Erythroblast (primary cell): ENCODE results near the gene DLX2.

Experiments
- GATA1 ChIP-seq: IDR thresholded peaks from 2 replicates; pipeline ENCODE4 v1.6.1; 2011; ENCODE audit warnings: low read depth, mild to moderate bottlenecking, control low read depth, low read length, moderate library complexity
- POLR2A ChIP-seq: IDR thresholded peaks from 2 replicates; pipeline ENCODE4 v1.6.1; 2011; ENCODE audit warnings: mild to moderate bottlenecking, low read length

DNA sequence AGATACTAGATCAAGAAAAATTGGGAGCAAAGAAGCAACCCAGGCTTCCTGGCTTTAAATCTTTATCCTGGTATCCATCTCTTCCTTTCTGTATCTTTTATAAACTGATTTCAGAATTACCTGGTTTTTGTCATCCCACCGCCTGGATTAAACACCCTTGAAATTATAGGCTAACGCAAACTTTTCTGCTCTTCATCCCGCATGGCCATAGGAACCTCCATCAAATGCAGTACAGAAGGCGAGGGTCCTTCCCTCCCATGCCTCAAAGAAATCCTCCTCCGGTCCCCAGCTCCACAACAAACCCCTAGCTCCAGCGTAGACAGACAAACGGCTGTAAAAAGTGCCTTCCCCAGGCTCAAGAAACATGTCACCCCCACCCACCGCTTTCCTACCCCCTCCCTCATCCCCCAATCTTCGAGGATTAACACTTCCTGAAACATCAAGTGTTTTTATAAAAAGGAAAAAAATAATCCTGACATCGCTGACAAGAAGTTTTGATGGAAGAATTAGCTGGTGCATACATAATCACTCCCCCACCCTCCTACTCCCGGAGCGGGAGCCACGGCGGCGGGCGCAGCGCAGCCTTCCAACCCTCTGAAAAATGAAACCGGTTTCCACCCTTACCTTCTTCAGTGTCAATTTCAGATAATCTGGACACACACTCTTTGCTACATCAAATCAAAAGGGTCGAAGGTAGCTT is 9.8 kb downstream of the DLX2 start:
- TF ChIP-seq POLR2A, result no peak
- no peak for TF ChIP-seq GATA1
